D721Med (cell line): Measurements from ENCODE around the gene TMEM141.

Experiments used
- DNase-seq: peaks from one replicate; pipeline ENCODE4 v3.0.0; 2011; ENCODE audit warnings: low spot score; ENCODE audit not compliant: insufficient read length
- FAIRE-seq: peaks from 2 replicates; lab custom pipeline; 2011; peaks lifted over from hg19 to GRCh38; lab: Jason Lieb, UNC
- TF ChIP-seq, protein P1 (sequence below): IDR thresholded peaks from 2 replicates; pipeline ENCODE4 v1.5.1; 2012; ENCODE audit warnings: mild to moderate bottlenecking, control low read depth; ENCODE audit not compliant: insufficient read depth; ENCODE audit errors: missing control alignments

Gene TMEM141

DNA sequence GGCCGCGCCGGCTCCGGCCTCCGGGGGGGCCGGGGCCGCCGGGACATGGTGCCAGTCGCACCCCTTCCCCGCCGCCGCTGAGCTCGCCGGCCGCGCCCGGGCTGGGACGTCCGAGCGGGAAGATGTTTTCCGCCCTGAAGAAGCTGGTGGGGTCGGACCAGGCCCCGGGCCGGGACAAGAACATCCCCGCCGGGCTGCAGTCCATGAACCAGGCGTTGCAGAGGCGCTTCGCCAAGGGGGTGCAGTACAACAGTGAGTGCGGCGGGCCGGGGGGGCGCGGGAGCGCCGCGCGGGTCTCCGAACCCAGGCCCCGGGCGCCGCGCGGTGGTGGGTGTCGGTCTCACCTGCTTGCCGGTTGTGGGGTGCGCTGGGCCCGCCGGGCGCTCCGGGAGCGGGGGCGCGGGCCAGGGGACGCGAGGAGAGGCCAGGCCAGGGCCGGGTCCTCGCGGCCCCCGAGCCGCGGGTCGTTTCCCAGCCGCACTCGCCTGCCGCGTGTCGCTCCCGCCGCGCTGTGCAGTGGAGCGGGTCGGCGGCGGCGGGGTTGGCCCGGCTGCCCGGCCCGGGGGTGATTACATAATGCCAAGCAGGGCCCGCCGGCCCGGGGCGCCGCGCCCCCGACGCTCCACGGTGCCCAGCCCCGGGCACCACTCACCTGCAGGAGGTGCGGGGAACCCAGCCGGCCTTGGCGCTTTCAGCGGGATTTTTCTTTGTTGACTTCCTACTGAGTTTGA lies 17.1 kb downstream of the TMEM141 start:
- no peak for DNase-seq
- no peak for FAIRE-seq
- TF ChIP-seq, protein P1, sequence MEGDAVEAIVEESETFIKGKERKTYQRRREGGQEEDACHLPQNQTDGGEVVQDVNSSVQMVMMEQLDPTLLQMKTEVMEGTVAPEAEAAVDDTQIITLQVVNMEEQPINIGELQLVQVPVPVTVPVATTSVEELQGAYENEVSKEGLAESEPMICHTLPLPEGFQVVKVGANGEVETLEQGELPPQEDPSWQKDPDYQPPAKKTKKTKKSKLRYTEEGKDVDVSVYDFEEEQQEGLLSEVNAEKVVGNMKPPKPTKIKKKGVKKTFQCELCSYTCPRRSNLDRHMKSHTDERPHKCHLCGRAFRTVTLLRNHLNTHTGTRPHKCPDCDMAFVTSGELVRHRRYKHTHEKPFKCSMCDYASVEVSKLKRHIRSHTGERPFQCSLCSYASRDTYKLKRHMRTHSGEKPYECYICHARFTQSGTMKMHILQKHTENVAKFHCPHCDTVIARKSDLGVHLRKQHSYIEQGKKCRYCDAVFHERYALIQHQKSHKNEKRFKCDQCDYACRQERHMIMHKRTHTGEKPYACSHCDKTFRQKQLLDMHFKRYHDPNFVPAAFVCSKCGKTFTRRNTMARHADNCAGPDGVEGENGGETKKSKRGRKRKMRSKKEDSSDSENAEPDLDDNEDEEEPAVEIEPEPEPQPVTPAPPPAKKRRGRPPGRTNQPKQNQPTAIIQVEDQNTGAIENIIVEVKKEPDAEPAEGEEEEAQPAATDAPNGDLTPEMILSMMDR, result no peak

DNA sequence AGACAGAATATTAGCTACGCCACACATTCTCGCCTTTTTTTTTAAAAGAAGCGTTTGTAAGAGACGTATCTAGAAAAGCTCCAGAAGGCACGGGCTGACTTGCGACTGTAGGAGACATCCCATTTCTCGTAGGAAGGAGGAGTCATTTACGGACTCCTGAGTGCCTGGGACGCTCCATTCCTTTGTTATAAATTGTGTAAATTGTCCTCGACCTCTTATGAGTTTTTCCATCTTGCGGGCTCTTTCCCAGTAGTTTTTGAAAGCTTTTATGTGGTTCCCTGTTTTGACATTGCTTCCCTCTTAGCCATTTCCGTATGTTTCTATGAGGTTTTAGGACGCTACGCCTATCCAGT lies 17.6 kb downstream of the TMEM141 start:
- TF ChIP-seq, protein P1, result no peak
- no peak for FAIRE-seq
- no peak for DNase-seq

DNA sequence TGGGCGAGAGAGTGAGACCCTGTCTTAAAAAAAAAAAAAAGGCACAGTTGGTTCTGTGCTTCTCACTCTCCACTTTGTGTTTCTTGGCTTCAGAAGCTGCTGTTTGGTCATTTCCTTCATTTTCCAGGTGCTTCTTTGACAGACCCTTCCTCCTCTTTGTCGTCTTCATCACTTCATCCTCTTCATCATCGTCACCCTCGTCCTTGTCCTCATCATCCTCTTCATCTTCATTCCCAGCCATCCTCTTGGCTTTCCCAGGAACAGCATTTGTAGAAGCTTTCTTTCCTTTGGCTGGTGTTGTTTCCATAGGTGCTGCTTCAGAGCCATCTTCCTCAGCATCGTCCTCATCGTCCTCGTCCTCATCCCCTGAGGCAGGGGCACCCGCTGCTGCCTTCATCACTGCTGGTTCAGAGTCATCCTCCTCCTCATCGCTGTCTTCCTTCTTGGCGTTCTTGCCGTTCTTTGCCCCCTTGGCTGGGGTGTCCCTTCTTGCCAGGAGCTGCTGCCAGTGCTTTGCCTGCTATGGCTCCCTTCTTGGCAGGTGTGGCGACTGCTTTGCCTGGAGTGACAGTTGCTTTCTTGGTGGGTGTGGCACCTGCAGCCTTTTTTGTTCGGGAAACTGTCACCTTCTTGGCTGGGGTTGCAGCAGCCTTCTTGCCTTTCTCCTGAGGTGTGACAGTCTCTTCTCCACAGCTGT lies 23.7 kb downstream of the TMEM141 start:
- FAIRE-seq (no peak), DNase-seq (no peak)
- TF ChIP-seq, protein P1, result no peak

DNA sequence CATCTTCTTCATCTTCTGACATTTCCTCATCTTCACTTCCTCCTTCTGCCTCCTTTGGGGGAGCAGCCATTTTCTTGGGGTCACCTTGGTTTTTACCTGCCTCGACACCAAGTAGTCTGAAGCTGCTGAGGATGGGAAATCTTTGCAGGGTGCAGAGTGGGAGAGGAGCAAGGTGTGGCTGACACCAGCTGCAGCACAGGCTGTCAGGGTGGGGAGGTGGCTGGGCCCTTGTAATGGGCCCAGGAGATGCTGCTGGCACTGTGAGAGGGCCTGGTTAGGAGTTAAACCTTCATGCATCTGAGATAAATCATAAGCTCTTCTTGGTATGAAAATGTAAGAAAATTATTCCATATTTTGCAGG lies 24.3 kb downstream of the TMEM141 start:
- TF ChIP-seq, protein P1, result no peak
- DNase-seq (no peak), FAIRE-seq (no peak)

DNA sequence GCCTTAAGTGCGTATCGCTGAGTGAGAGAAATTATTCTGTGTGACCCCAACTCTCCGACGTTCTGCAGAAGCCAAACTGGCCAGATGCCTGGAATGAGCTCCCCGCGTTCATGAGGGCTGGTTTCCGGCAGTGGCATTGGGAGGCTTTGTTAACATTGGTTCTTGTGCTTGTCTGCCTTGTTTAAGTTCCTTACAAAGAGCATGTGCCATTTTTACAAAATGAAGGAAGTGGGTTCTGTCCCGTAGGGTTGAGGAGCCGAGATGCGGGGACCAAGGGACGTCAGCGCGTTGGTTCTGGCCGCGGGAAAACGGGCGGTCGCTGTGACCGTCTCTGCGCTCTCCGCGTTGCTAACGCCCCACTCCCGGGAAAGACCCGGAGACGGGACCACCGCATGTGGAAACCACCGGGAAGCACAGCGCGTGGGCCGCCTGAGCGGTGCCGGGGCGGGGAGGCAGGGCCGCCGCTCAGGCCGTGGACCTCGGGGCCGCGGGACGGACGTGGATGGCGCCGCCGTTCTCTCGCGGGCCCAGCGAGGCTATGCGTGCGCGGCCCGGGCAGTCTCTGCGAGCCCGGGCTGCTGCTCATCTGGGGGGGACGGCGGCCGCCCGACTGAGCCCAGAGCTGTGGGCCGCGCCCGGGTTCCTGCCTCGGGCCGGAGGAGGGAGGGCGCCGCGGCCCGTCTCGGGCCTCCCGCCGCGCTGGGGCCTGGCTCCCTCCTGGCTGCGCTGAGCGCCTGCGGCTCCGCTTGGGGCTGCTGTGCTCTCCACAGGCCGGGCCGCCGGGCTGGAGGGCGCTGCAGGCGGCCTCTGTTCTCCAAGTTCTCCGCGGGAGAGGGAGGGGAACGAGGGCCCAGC lies 30.1 kb downstream of the TMEM141 start:
- FAIRE-seq (no peak), DNase-seq (no peak)
- TF ChIP-seq, protein P1, result no peak

DNA sequence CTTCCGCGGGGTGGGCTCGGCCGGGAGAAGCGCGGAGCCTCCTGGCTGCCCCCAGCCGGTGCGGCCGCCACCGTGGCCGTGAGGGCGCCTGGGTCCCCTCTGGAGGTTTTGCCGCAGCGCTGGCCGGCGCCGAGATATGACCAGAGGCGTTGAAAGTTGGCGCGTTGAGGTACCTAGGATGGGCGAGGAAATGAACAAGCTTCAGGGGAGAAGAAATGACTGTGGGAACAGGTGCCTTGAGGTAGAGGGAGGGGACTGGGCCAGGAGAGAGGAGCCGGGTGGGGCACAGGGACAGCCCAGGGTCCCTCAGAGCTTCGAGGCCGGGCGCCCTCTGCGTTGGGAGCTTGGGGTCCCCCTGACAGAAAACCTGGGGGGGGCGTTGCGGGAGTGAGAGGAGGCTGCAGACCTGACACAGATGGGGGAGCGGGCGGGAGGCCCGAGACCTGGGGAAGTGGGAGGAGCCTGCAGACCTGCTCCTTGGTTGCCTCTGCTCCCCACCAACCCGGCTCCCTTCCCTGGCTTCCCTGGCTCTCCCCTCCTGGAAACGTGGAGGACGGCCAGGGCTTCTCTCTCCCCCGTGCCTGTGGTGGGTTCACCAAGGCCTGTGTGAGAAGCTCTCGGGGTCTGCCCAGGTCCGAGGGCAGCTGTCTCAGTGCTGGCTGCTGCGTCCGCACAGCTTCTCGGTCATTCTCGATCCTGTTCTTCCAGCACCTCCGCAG lies 30.8 kb downstream of the TMEM141 start:
- FAIRE-seq, result no peak
- TF ChIP-seq, protein P1, result no peak
- no peak for DNase-seq
